ENCODE measurements around the gene CDCA3. TPM values are rescaled to one million over a fixed set of nuclear protein-coding genes. Genes with fewer than 3 reads are reported as not detected.

CDCA3 gene
- polyA plus RNA-seq, 4 donors, result 25.2 to 26.9 (median 25.8) TPM

DNA sequence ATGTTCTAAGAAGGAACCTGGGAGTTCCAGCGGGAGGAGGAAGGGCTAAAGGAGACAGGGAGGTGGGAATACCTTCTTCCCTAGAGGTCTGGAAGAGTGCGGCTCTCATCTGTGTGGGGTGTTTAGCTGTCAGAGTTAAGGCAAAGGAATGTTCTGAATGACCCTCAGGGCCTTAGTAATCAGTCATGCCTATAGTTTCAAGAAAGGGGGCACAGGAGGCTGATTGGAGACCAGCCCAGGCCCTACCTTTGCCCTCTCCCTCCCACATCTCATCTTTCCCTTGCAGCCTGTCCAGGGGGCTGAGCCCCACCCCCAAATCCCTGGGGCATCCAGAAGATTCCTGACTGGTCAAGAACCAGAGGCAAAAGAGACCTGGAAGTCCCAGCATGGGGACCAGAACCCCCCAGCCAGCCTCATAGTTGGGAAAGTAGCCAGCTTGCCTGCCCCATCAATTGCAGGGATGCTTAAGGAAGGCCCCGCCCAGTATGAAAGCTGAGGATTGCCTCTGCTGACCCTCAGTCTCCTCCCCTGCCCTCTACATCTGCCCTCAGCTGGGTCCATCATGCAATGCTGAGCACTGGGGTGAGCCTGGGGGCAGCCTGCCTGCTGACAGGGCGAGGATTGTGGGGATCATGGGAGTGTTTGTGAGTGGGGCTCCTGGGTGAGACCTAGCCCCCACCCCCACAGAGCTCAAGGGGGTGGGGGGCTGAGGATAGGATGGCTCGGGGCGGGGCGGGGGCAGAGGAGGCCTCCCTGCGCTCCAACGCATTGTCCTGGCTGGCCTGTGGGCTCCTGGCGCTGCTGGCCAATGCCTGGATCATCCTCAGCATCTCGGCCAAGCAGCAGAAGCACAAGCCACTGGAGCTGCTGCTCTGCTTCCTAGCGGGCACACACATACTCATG is 27.7 kb downstream of the CDCA3 start:
- DNase-seq (ENCODE audit: low read depth in 4 of 4, low spot score in 3 of 4), result no peak

DNA sequence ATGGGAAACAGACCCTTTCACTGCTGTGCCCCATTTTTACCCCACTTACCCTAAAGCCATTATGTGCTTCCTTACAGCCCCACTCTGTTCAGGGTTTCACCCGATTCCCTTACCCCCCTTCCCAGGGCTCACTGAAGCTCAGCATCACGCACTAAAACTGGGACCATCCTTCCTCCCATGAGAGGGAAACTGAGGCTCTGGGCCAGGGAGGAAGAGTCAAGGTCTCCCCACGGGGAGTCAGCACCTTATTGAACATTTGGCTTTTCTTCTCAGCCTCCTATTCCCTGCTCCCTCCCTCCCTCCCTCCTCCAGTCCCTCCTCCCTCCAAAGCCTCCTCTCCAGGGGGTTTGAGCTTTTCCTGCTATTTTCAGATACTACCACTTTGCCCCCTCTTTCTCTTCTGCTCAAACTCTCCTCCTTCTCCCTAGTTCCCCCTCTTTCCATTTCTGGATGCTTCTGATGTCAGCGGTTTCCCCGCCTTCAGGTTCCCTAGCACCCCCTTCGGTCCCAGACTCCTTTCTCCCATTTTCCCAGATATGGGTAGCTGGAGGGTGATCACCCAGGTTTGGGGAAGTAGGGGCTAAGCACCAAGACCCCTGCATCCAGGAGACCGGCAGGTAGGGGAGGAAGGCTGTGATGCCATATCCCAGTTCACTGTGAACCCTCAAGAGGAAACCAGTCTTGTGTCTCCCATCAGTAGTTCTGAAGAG is 28.5 kb downstream of the CDCA3 start:
- DNase-seq (ENCODE audit: low read depth in 4 of 4, low spot score in 3 of 4), result no peak

DNA sequence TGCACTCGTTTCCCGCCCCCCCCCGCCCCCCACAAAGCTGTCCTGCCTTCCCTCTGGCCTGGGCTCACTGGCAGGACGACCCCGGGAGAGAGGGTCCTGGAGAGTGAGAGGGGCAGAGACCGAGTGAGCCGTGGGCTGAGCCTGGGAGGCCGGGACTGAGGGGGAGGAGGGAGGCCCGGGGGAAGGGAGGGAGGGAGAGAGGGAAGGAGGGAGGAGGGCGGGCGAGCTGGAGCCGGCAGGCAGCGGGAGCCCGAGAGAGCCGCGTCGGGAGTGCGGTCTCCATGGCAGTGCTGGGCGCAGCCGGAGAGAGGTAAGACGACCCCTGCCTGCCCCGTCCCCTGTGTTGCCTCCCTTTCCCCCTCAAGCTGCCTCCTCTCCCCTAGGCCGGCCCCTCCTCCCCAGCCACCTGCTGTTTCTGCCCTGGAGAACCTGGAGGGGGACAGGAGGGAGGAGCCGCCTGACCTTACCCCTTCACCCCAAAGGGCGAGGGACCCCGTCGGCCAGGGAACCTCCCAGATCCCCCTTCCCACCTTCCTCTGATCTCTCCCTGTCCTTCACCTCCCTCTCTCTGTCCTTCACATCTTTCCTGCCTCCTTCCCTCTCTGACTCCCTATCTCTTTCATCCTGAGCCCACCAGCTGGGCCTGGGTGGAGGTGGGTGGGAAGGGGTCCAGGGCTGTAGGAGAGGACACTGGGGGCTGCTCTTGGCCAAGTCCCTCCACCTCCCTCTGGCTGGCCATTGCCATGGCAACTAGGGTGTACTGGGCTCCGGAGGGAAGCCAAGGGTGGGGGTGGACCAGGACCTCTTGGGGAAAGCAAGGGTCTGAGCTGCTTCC is 29.3 kb downstream of the CDCA3 start, which contains the start of gene GPR162:
GPR162 (plus strand) TSS at position 231 of the 835 bp plus-strand sequence. CDS start 2,078 bp downstream, outside the sequence.
- peak in 3 of 4 donors; percentile 71 to 78 (median 74) for DNase-seq (ENCODE audit: low read depth in 4 of 4, low spot score in 3 of 4)

DNA sequence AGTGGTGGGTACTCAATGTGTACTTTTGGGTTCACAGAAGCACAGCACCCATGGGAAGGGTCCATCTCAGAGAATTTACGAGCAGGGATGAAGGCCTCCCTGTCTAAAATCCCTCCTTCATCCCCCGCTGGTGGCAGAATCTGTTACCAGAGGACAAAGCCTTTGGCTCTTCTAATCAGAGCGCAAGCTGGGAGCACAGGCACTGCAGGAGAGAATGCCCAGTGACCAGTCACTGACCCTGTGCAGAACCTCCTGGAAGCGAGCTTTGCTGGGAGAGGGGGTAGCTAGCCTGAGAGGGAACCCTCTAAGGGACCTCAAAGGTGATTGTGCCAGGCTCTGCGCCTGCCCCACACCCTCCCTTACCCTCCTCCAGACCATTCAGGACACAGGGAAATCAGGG is 30.9 kb downstream of the CDCA3 start:
- no peak for DNase-seq (ENCODE audit: low read depth in 4 of 4, low spot score in 3 of 4)

DNA sequence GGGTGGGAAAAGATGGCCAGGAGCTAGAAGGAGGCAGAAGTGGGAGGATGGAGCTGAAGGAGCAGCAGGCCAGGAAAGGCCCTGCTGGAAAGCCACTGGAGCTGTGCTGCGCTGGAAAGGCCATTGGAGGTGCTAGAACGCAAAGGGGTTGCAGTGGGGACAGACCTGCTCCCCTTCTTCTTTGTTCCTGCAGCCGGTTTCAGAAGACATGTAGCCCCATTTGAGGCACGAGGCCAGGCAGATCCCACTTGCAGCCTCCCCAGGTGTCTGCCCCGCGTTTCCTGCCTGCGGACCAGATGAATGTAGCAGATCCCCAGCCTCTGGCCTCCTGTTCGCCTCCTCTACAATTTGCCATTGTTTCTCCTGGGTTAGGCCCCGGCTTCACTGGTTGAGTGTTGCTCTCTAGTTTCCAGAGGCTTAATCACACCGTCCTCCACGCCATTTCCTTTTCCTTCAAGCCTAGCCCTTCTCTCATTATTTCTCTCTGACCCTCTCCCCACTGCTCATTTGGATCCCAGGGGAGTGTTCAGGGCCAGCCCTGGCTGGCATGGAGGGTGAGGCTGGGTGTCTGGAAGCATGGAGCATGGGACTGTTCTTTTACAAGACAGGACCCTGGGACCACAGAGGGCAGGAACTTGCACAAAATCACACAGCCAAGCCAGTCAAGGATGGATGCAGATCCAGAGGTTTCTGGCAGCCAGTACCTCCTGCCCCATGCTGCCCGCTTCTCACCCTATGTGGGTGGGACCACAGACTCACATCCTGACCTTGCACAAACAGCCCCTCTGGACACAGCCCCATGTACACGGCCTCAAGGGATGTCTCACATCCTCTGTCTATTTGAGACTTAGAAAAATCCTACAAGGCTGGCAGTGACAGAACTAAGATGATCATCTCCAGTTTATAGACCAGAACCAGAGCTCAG is 31.7 kb downstream of the CDCA3 start:
- DNase-seq (ENCODE audit: low read depth in 4 of 4, low spot score in 3 of 4), result no peak

DNA sequence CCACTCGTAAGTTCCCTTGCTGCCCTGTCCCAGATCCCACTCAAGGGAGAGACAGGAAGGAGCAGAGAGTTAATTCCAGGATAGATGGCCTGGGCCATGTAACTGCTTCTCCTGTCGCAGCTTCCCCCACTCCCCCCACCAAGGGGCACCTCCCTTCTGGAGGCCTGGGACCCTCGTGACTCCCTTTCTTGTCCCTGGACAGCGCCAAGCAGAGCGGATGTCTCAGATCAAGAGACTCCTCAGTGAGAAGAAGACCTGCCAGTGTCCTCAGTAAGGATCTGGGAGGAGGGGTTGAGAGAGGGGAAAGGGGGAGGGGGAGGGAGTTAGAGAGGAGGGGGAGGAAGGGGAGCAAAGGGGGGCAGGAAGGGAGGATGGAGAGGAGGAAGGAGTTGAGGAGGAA is 32.4 kb downstream of the CDCA3 start:
- DNase-seq (ENCODE audit: low read depth in 4 of 4, low spot score in 3 of 4), result no peak

DNA sequence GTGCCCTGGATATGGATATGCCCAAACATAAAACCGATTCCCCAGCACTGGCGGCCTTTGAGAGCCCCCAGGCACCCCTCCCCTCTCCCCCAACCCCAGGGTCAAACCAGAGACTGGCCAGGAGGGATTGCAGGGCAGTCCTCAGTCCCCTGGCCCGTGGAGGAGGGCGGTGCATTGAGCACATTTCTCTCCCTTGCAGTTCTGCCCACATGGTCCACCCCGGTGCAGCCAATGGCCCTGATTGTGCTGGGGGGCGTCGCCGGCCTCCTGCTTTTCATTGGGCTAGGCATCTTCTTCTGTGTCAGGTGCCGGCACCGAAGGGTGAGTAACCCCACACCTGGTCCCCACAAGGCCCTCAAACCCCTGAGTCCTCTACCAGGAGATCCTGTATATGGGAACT is 32.9 kb downstream of the CDCA3 start:
- no peak for DNase-seq (ENCODE audit: low read depth in 4 of 4, low spot score in 3 of 4)

DNA sequence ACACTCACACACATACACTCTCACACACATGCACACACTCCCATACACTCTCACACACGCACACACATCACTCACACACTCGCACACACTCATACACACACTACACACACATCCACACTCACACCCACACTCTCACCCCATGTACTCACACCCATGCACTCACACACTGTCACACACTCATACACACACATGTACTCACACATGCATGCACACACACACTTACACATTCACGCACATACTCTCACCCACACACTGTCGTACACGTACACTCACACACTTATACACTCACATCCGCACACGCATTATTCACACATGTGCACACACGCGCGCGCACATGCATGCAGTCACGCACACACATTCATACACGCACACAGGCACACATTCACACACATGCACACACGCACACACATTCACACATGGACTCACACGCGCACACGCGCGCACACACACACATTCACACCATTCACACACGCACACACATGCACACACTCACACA is 33.4 kb downstream of the CDCA3 start:
- DNase-seq (ENCODE audit: low read depth in 4 of 4, low spot score in 3 of 4), result no peak

DNA sequence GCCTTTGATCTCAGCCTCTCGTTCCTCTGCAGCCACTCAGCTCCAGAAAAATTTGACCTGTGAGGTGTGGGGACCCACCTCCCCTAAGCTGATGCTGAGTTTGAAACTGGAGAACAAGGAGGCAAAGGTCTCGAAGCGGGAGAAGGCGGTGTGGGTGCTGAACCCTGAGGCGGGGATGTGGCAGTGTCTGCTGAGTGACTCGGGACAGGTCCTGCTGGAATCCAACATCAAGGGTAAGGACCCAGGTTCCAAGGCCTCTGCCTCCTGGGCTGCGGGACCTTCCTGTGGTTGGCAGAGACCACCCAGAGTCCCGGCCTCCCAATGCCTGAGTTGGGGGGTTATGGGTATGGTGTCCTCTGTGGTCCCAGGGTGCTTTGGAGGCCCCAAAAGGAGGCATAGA is 34.0 kb downstream of the CDCA3 start:
- DNase-seq (ENCODE audit: low read depth in 4 of 4, low spot score in 3 of 4), result no peak

DNA sequence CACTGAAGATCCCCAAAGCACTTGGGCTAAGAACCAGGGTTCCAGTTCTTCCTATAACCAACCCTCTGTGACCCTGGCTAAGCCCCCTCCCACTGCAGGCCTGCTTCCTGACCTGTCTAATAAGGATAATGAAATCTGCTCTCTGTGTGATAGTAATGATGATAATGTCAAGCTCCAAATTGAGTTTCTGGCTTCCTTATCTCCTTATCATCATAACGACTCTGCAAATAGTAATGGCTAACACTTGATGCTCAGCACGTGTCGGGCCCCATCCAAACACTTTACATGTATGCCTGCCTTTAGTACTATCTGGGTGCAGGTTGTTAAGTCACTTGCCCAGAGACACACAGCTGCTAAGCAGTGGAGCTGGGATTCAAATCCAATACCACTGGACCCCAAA is 34.5 kb downstream of the CDCA3 start:
- no peak for DNase-seq (ENCODE audit: low read depth in 4 of 4, low spot score in 3 of 4)

DNA sequence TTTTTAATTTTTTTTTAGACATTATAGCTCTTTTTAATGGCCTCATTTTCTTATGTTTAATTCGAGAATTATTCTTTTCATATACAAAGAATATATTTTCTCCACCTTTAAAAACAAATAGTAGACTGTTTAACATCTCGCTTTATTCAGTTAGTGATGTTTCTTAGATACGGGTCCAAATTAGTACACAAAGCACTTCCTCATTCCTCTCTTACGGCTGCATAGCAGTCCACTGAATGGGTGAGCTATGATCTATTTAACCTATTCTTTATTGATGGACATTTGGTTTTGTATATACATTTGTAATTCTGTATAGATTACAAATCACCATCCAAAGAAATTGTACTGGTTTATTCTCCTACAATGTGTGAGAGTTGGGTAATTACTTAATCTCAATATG is 37.7 kb downstream of the CDCA3 start:
- no peak for DNase-seq (ENCODE audit: low read depth in 4 of 4, low spot score in 3 of 4)

DNA sequence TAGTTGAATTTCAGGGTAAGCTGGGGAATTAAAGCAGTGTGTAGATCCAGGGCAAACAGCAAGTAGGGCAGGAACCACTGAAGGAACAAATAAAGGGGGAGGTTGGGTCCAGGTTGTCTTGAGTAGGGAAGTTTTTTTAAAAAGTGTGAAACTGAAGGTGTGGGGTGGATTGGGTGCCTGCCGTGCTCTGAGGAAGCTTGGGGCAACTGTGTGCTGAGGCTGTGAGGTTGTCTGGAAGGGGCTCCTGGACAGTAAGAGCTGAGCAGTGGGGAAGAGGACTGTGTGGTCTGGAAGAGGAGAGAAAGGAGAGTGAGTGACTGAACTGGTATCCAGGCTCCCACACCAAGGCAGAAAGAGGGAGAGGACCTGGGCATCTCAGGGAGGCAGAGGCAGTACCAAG is 40.3 kb downstream of the CDCA3 start:
- no peak for DNase-seq (ENCODE audit: low read depth in 4 of 4, low spot score in 3 of 4)

DNA sequence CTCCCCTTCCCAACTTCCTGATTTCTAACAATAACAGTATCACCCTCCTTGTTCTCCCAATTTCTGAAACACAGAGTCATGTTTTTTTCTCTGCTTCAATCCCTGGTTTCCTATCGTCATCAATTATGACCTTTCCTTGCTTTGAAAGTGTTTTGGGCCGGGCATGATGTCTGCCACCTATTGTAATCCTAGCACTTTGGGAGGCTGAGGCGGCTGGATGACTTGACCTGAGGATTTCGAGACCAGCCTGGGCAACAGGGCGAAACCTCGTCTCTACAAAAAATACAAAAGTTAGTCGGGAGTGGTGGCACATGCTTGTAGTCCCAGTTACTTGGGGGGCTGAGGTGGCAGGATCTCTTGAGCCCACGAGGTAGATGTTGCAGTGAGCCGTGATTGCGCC is 42.0 kb downstream of the CDCA3 start:
- DNase-seq (ENCODE audit: low read depth in 4 of 4, low spot score in 3 of 4), result no peak

DNA sequence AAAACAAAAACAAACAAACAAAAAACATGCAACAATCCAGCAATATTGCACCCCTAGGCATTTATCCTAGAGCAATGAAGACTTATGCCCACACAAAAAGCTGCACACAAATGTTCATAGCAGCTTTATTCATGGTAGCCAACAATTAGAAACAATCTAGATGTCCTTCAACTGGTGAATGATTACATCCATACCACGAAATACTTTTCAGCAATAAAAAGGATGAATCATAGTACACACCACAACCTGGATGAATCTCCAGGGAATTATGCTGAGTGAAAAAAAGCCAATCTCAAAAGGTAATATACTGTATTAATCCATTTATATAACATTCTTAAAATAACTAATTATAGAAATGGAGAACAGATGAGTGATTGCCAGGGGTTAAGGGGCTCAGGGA is 43.9 kb downstream of the CDCA3 start:
- DNase-seq (ENCODE audit: low read depth in 4 of 4, low spot score in 3 of 4), result no peak

DNA sequence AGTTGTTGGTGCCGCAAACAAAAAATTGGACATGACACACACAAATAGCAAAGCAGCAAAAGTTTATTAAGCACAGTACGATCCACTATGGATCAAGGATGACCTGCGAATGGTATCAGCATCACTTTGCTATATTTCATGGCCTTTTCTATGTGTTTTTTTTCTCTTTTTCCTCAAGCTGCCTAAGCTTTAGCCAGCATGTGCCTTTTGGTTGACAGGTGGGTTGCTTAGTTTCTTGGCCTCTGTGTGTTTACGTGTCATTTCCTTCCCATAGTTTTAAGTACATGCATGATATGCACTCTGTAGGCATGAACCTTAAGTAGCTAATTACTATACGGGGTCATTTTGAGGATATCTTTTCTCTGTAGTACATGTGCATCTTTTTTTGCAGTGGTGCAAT is 51.9 kb downstream of the CDCA3 start:
- DNase-seq (ENCODE audit: low read depth in 4 of 4, low spot score in 3 of 4), result no peak

Other genes starting within 250 kb of the CDCA3 start
- 100 to 1,000 TPM; 267 to 304 (median 280) TPM for gene CHD4, start 243.9 kb downstream of the CDCA3 start, polyA plus RNA-seq (ENCODE audit: insufficient read length in 4 of 4)
- 1 to 10 TPM; 1.0 to 1.8 (median 1.4) TPM for gene LPAR5, start 215.3 kb downstream of the CDCA3 start, polyA plus RNA-seq (ENCODE audit: insufficient read length in 4 of 4)
- gene ACRBP, start 203.9 kb downstream of the CDCA3 start, polyA plus RNA-seq (ENCODE audit: insufficient read length in 4 of 4), result 1 to 10 TPM; 4.2 to 6.9 (median 5.6) TPM
- 100 to 1,000 TPM; 117 to 136 (median 120) TPM for gene ING4, start 188.2 kb downstream of the CDCA3 start, polyA plus RNA-seq (ENCODE audit: insufficient read length in 4 of 4)
- 10 to 100 TPM; 75.9 to 87.8 (median 84.9) TPM for gene ZNF384, start 161.9 kb downstream of the CDCA3 start, polyA plus RNA-seq (ENCODE audit: insufficient read length in 4 of 4)
- 10 to 100 TPM; 11.2 to 16.7 (median 11.3) TPM for gene PIANP, start 150.5 kb downstream of the CDCA3 start, polyA plus RNA-seq (ENCODE audit: insufficient read length in 4 of 4)
- gene COPS7A, start 127.2 kb downstream of the CDCA3 start, polyA plus RNA-seq (ENCODE audit: insufficient read length in 4 of 4), result 10 to 100 TPM; 66.4 to 74.5 (median 69.6) TPM
- 100 to 1,000 TPM; 205 to 257 (median 211) TPM for gene MLF2, start 98.1 kb downstream of the CDCA3 start, polyA plus RNA-seq (ENCODE audit: insufficient read length in 4 of 4)
- 100 to 1,000 TPM; 540 to 611 (median 577) TPM for gene PTMS, start 84.9 kb downstream of the CDCA3 start, polyA plus RNA-seq (ENCODE audit: insufficient read length in 4 of 4)
- gene LAG3, start 78.8 kb downstream of the CDCA3 start, polyA plus RNA-seq (ENCODE audit: insufficient read length in 4 of 4), result 1 to 10 TPM; 1.6 to 1.9 (median 1.7) TPM
- 10 to 100 TPM; 29.9 to 33.8 (median 31.2) TPM for gene CD4, start 61.8 kb downstream of the CDCA3 start, polyA plus RNA-seq (ENCODE audit: insufficient read length in 4 of 4)
- 10 to 100 TPM; 24.6 to 41.9 (median 29.4) TPM for gene GPR162, start 29.5 kb downstream of the CDCA3 start, polyA plus RNA-seq (ENCODE audit: insufficient read length in 4 of 4)
- 10 to 100 TPM; 24.5 to 37.1 (median 29.3) TPM for gene P3H3, start 22.9 kb downstream of the CDCA3 start, polyA plus RNA-seq (ENCODE audit: insufficient read length in 4 of 4)
- 1 to 10 TPM; 5.0 to 7.5 (median 5.5) TPM for gene GNB3, start 10.4 kb downstream of the CDCA3 start, polyA plus RNA-seq (ENCODE audit: insufficient read length in 4 of 4)
- 10 to 100 TPM; 56.5 to 71.2 (median 61.1) TPM for gene USP5, start 864 bp upstream of the CDCA3 start, polyA plus RNA-seq (ENCODE audit: insufficient read length in 4 of 4)
- gene TPI1, start 16.2 kb upstream of the CDCA3 start, polyA plus RNA-seq (ENCODE audit: insufficient read length in 4 of 4), result 100 to 1,000 TPM; 570 to 637 (median 589) TPM
- 10 to 100 TPM; 10.1 to 15.0 (median 11.8) TPM for gene SPSB2, start 22.0 kb upstream of the CDCA3 start, polyA plus RNA-seq (ENCODE audit: insufficient read length in 4 of 4)
- gene LRRC23, start 53.5 kb upstream of the CDCA3 start, polyA plus RNA-seq (ENCODE audit: insufficient read length in 4 of 4), result 10 to 100 TPM; 15.0 to 20.1 (median 17.8) TPM
- 10 to 100 TPM; 12.1 to 15.7 (median 13.0) TPM for gene ENO2, start 63.3 kb upstream of the CDCA3 start, polyA plus RNA-seq (ENCODE audit: insufficient read length in 4 of 4)
- 100 to 1,000 TPM; 103 to 136 (median 119) TPM for gene ATN1, start 76.7 kb upstream of the CDCA3 start, polyA plus RNA-seq (ENCODE audit: insufficient read length in 4 of 4)
- gene RNU7-1, start 92.5 kb upstream of the CDCA3 start, polyA plus RNA-seq (ENCODE audit: insufficient read length in 4 of 4), result 10 to 100 TPM in 1 of 4 donors, 1 to 10 TPM in 1, not detected in 2; 3.8 to 10.0 TPM
- 100 to 1,000 TPM; 124 to 184 (median 147) TPM for gene C12orf57, start 92.7 kb upstream of the CDCA3 start, polyA plus RNA-seq (ENCODE audit: insufficient read length in 4 of 4)
- 10 to 100 TPM; 19.1 to 22.4 (median 20.9) TPM for gene PTPN6, start 100.1 kb upstream of the CDCA3 start, polyA plus RNA-seq (ENCODE audit: insufficient read length in 4 of 4)
- 100 to 1,000 TPM; 243 to 308 (median 261) TPM for gene PHB2, start 119.4 kb upstream of the CDCA3 start, polyA plus RNA-seq (ENCODE audit: insufficient read length in 4 of 4)
- 10 to 100 TPM; 40.1 to 48.4 (median 46.1) TPM for gene EMG1, start 119.6 kb upstream of the CDCA3 start, polyA plus RNA-seq (ENCODE audit: insufficient read length in 4 of 4)
- gene LPCAT3, start 167.2 kb upstream of the CDCA3 start, polyA plus RNA-seq (ENCODE audit: insufficient read length in 4 of 4), result 10 to 100 TPM; 57.4 to 71.3 (median 66.8) TPM
- gene C1S, start 209.4 kb upstream of the CDCA3 start, polyA plus RNA-seq (ENCODE audit: insufficient read length in 4 of 4), result 10 to 100 TPM; 51.5 to 63.3 (median 56.3) TPM
- gene C1R, start 241.2 kb upstream of the CDCA3 start, polyA plus RNA-seq (ENCODE audit: insufficient read length in 4 of 4), result 10 to 100 TPM; 43.6 to 54.4 (median 52.2) TPM